Dendritic cell treated with granulocyte-macrophage colony-stimulating factor and Interleukin-4, amounts not matched to agents 40 ng/mL and 50 ng/mL, for 4 days (primary cell): ENCODE results near the gene RETN.

Experiments
- H3K27ac Mint-ChIP-seq: one replicate; pipeline ENCODE4 v1.8.0; 2022; ENCODE audit warnings: mild to moderate bottlenecking, mixed read lengths
- H3K27me3 Mint-ChIP-seq: one replicate; pipeline ENCODE4 v1.8.0; 2022; ENCODE audit warnings: mild to moderate bottlenecking, mixed read lengths
- H3K36me3 Mint-ChIP-seq: one replicate; pipeline ENCODE4 v1.8.0; 2022; ENCODE audit warnings: low read depth, mixed read lengths
- H3K4me1 Mint-ChIP-seq: one replicate; pipeline ENCODE4 v1.8.0; 2022; ENCODE audit warnings: low read depth, mixed read lengths
- H3K4me3 Mint-ChIP-seq: one replicate; pipeline ENCODE4 v1.8.0; 2022; ENCODE audit warnings: mild to moderate bottlenecking, moderate library complexity, mixed read lengths
- H3K9me3 Mint-ChIP-seq: one replicate; pipeline ENCODE4 v1.8.0; 2022; ENCODE audit warnings: mixed read lengths
- intact Hi-C: fragments of 100-400 bp; cut with micrococcal nuclease; formaldehyde crosslinking; loops from one replicate; pipeline ENCODE4 v1.15.0; 2022

The RETN gene

GRCh38 chr19:7668842-7669241, at the start of gene RETN:
RETN (plus strand) TSS chr19:7669049; CDS start chr19:7669327, 278 bp downstream.
- H3K27me3 Mint-ChIP-seq: peaks cover 8% of the 10 kb centered on the region
- intact Hi-C loops: no loop called here
- H3K4me3 Mint-ChIP-seq: peak within 1 kb of the TSS; percentile 52
- peaks cover 5% of the 10 kb centered on the region for H3K9me3 Mint-ChIP-seq
- peak within 1 kb of the TSS; percentile 55 for H3K27ac Mint-ChIP-seq
- H3K4me1 Mint-ChIP-seq: peaks cover 34% of the 10 kb centered on the region
- peaks cover 2% of the 10 kb centered on the region for H3K36me3 Mint-ChIP-seq

GRCh38 chr19:7619671-7620441, 49.0 kb upstream of the RETN start:
- Mint-ChIP-seq H3K36me3 (peaks cover 83% of the 10 kb centered on the region), H3K4me3 (no peak overlapping the region), H3K9me3 (no peaks in the 10 kb centered on the region), H3K4me1 (peaks cover 16% of the 10 kb centered on the region), H3K27me3 (no peaks in the 10 kb centered on the region), H3K27ac (no peak overlapping the region)
- intact Hi-C loops: no loop called here

- no peak overlapping the region for H3K27ac Mint-ChIP-seq
- peaks cover 91% of the 10 kb centered on the region for H3K36me3 Mint-ChIP-seq
- H3K27me3 Mint-ChIP-seq: no peaks in the 10 kb centered on the region
- H3K4me3 Mint-ChIP-seq: no peak overlapping the region
- no peaks in the 10 kb centered on the region for H3K9me3 Mint-ChIP-seq
- H3K4me1 Mint-ChIP-seq: peaks cover 16% of the 10 kb centered on the region
- intact Hi-C loops: no loop called here
Measured at GRCh38 chr19:7620442-7621412, 48.1 kb upstream of the RETN start.

- H3K27me3 Mint-ChIP-seq: no peaks in the 10 kb centered on the region
- no peaks in the 10 kb centered on the region for H3K9me3 Mint-ChIP-seq
- peaks cover 15% of the 10 kb centered on the region for H3K4me1 Mint-ChIP-seq
- intact Hi-C loops: no loop called here
- H3K27ac Mint-ChIP-seq: no peak overlapping the region
- no peak overlapping the region for H3K4me3 Mint-ChIP-seq
- peaks cover 100% of the 10 kb centered on the region for H3K36me3 Mint-ChIP-seq
Measured at GRCh38 chr19:7622933-7623685, 45.7 kb upstream of the RETN start.

GRCh38 chr19:7623725-7624603, 44.9 kb upstream of the RETN start:
- no peaks in the 10 kb centered on the region for H3K9me3 Mint-ChIP-seq
- H3K27ac Mint-ChIP-seq: no peak overlapping the region
- intact Hi-C loops: no loop called here
- H3K36me3 Mint-ChIP-seq: peaks cover 97% of the 10 kb centered on the region
- no peaks in the 10 kb centered on the region for H3K27me3 Mint-ChIP-seq
- peaks cover 15% of the 10 kb centered on the region for H3K4me1 Mint-ChIP-seq
- no peak overlapping the region for H3K4me3 Mint-ChIP-seq

- intact Hi-C loops: no loop called here
- Mint-ChIP-seq H3K4me3 (no peak overlapping the region), H3K27ac (no peak overlapping the region), H3K27me3 (no peaks in the 10 kb centered on the region), H3K9me3 (no peaks in the 10 kb centered on the region), H3K36me3 (peaks cover 97% of the 10 kb centered on the region), H3K4me1 (peaks cover 23% of the 10 kb centered on the region)
Measured at GRCh38 chr19:7624810-7625209, 44.0 kb upstream of the RETN start.

- Mint-ChIP-seq H3K27ac (no peak overlapping the region), H3K9me3 (no peaks in the 10 kb centered on the region), H3K4me3 (no peak overlapping the region), H3K36me3 (peaks cover 92% of the 10 kb centered on the region), H3K4me1 (peaks cover 34% of the 10 kb centered on the region), H3K27me3 (no peaks in the 10 kb centered on the region)
- intact Hi-C loops: no loop called here
Measured at GRCh38 chr19:7625763-7626372, 43.0 kb upstream of the RETN start.

- H3K27me3 Mint-ChIP-seq: no peaks in the 10 kb centered on the region
- intact Hi-C loops: no loop called here
- no peak overlapping the region for H3K4me3 Mint-ChIP-seq
- peaks cover 92% of the 10 kb centered on the region for H3K36me3 Mint-ChIP-seq
- H3K9me3 Mint-ChIP-seq: no peaks in the 10 kb centered on the region
- H3K4me1 Mint-ChIP-seq: peaks cover 46% of the 10 kb centered on the region
- H3K27ac Mint-ChIP-seq: no peak overlapping the region
Measured at GRCh38 chr19:7627166-7627565, 41.7 kb upstream of the RETN start.

GRCh38 chr19:7628589-7629311, 40.1 kb upstream of the RETN start:
- peak overlapping the region; percentile 99 for H3K4me3 Mint-ChIP-seq
- H3K36me3 Mint-ChIP-seq: peaks cover 91% of the 10 kb centered on the region
- H3K27ac Mint-ChIP-seq: peak overlapping the region; percentile 99
- no peaks in the 10 kb centered on the region for H3K27me3 Mint-ChIP-seq
- intact Hi-C loops: no loop called here
- peaks cover 52% of the 10 kb centered on the region for H3K4me1 Mint-ChIP-seq
- no peaks in the 10 kb centered on the region for H3K9me3 Mint-ChIP-seq

- Mint-ChIP-seq H3K9me3 (no peaks in the 10 kb centered on the region), H3K27ac (peak within 1 kb of the TSS; percentile 99), H3K36me3 (peaks cover 83% of the 10 kb centered on the region), H3K4me1 (peaks cover 52% of the 10 kb centered on the region), H3K27me3 (no peaks in the 10 kb centered on the region), H3K4me3 (peak within 1 kb of the TSS; percentile 99)
- intact Hi-C loops: no loop called here
Measured at GRCh38 chr19:7629347-7630054, 39.3 kb upstream of the RETN start, which contains the start of the genes PET100 and XAB2. PET100 (plus strand) TSS chr19:7629793; CDS start chr19:7629834, 41 bp downstream. XAB2 (minus strand) TSS chr19:7629545; CDS start chr19:7629527, 18 bp downstream.

- Mint-ChIP-seq H3K36me3 (peaks cover 64% of the 10 kb centered on the region), H3K27me3 (no peaks in the 10 kb centered on the region), H3K9me3 (no peaks in the 10 kb centered on the region), H3K27ac (no peak overlapping the region), H3K4me3 (no peak overlapping the region), H3K4me1 (peaks cover 62% of the 10 kb centered on the region)
- intact Hi-C loops: no loop called here
Measured at GRCh38 chr19:7631577-7631976, 37.3 kb upstream of the RETN start.
